ENCODE results near the gene ZBTB7B.

Gene ZBTB7B

GRCh38 chr1:155002464-155003226 is at the start of gene ZBTB7B:
ZBTB7B (plus strand) TSS chr1:155002802; CDS start chr1:155014661, 11,859 bp downstream.
- 0 out of 2 replicates have a peak, but pooled peaks have one; percentile 5 for TF ChIP-seq CTCF (conservative IDR thresholded peaks at IDR 0.05; ENCODE audit: low read length)
- H3K4me3 ChIP-seq (ENCODE audit: low read length), result peak within 1 kb of the TSS; percentile 96
- DNase-seq (ENCODE audit: low read depth), result no peak

DNA sequence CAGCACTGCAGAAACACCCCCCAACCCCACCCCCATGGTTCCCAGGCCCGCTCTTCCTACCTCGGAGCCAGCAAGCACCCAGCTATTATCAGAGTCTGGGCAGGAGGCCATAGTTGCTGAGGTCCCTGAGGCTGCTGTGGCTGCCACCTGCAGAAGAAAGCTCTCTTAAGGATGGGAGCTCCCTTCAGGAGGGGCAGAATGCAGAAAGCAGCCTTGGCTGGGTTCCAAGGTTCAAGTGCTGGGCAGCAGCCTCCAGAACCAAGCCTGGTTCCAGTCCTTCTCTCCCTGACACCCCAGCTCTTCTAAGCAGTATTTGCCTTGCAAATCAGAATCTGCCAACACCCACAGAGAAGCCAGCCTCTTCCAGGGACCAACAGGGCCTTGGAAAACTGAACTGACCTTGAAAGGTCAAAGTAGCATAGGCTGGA is 49.0 kb upstream of the ZBTB7B start:
- H3K4me3 ChIP-seq (ENCODE audit: low read length), result no peak overlapping the region
- DNase-seq (ENCODE audit: low read depth), result no peak
- no peak for TF ChIP-seq CTCF (conservative IDR thresholded peaks at IDR 0.05; ENCODE audit: low read length)

- H3K4me3 ChIP-seq (ENCODE audit: low read length), result no peak overlapping the region
- DNase-seq (ENCODE audit: low read depth), result no peak
- TF ChIP-seq CTCF (conservative IDR thresholded peaks at IDR 0.05; ENCODE audit: low read length), result no peak
These were observed 48.1 kb upstream of the ZBTB7B start for GRCh38 chr1:154954541-154954940.

- H3K4me3 ChIP-seq (ENCODE audit: low read length), result peak overlapping the region; percentile 72
- peak; percentile 71 for DNase-seq (ENCODE audit: low read depth)
- no peak for TF ChIP-seq CTCF (conservative IDR thresholded peaks at IDR 0.05; ENCODE audit: low read length)
These were observed 47.4 kb upstream of the ZBTB7B start for GRCh38 chr1:154955039-154955717.

- peak within 1 kb of the TSS; percentile 72 for H3K4me3 ChIP-seq (ENCODE audit: low read length)
- peak; percentile 85 for DNase-seq (ENCODE audit: low read depth)
- TF ChIP-seq CTCF (conservative IDR thresholded peaks at IDR 0.05; ENCODE audit: low read length), result peak; percentile 55
These were observed 46.7 kb upstream of the ZBTB7B start, which contains the start of gene PBXIP1 for GRCh38 chr1:154955718-154956543. PBXIP1 (minus strand) TSS chr1:154956099; CDS start chr1:154953721, 2,378 bp downstream.

GRCh38 chr1:154956544-154956941 is 46.1 kb upstream of the ZBTB7B start:
- DNase-seq (ENCODE audit: low read depth), result no peak
- no peak for TF ChIP-seq CTCF (conservative IDR thresholded peaks at IDR 0.05; ENCODE audit: low read length)

More at GRCh38 chr1:154956544-154956941, 46.1 kb upstream of the ZBTB7B start:
- H3K4me3 ChIP-seq (ENCODE audit: low read length), result peak overlapping the region; percentile 72

All from AG10803 (cell line).